ENCODE results near the gene AGRP.

AGRP gene, protein sequence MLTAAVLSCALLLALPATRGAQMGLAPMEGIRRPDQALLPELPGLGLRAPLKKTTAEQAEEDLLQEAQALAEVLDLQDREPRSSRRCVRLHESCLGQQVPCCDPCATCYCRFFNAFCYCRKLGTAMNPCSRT

DNA sequence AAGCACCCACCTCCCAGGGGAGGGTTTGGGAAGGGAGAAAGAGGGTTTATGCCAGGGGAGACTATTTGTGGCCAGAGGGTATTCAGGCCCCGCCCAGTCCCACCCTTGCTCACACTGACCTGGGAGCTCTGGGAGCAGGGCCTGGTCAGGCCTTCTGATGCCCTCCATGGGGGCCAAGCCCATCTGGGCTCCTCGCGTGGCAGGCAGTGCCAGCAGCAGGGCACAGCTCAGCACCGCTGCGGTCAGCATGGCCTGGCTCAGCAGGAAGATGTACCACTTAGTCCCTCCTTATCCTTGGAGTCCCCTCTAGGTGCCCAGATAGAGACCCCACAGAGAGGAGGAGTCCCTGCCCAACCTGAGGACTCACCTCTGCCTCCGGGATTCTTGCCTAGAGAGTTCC, at the start of gene AGRP:
AGRP (minus strand) TSS at position 398 of the 400 bp plus-strand sequence; CDS start at position 249, 149 bp downstream.
- Histone ChIP-seq H3K4me1 (ENCODE audit: control insufficient read depth, insufficient read depth, low read length) (peaks cover 6% of the 10 kb centered on the region; the same call in 1 of the 2 replicates), H3K4me3 (ENCODE audit: low read depth, low read length) (no peak within 1 kb of the TSS), H3K9me3 (ENCODE audit: control insufficient read depth, insufficient read depth, low read depth, low read length) (no peaks in the 10 kb centered on the region), H3K9ac (ENCODE audit: low read length) (no peak within 1 kb of the TSS), H3K27ac (ENCODE audit: low read depth, low read length) (no peak within 1 kb of the TSS), H3K27me3 (ENCODE audit: control insufficient read depth, insufficient read depth, low read length) (peaks cover 19% of the 10 kb centered on the region), H3K36me3 (ENCODE audit: control insufficient read depth, insufficient read depth, low read length) (no peaks in the 10 kb centered on the region)

DNA sequence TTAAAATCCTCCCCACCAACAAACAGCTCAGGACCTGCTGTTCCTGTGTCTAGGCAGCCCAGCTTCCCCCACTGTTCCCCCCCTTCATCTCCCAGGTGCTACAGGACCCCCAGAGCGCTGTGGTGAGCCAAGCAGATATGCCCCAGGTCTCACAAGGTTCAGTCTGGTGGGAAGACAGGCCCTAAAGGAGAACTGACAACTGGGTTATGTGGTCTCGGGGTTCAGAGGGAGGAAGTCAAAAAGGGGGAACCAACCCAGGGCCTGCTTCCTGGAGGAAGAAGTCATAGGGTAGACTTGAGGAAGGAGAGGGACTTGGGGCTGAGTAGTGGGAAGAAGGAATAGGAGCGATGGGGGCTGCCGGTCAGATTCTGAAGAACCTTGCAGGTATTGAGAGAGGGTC, 47.9 kb upstream of the AGRP start:
- peaks cover 20% of the 10 kb centered on the region for H3K4me1 ChIP-seq (ENCODE audit: control insufficient read depth, insufficient read depth, low read length)
- peaks cover 79% of the 10 kb centered on the region for H3K27me3 ChIP-seq (ENCODE audit: control insufficient read depth, insufficient read depth, low read length)
- H3K9me3 ChIP-seq (ENCODE audit: control insufficient read depth, insufficient read depth, low read depth, low read length), result no peaks in the 10 kb centered on the region
- no peak overlapping the region for H3K4me3 ChIP-seq (ENCODE audit: low read depth, low read length)
- no peaks in the 10 kb centered on the region for H3K36me3 ChIP-seq (ENCODE audit: control insufficient read depth, insufficient read depth, low read length)
- no peak overlapping the region for H3K27ac ChIP-seq (ENCODE audit: low read depth, low read length)
- H3K9ac ChIP-seq (ENCODE audit: low read length), result no peak overlapping the region

DNA sequence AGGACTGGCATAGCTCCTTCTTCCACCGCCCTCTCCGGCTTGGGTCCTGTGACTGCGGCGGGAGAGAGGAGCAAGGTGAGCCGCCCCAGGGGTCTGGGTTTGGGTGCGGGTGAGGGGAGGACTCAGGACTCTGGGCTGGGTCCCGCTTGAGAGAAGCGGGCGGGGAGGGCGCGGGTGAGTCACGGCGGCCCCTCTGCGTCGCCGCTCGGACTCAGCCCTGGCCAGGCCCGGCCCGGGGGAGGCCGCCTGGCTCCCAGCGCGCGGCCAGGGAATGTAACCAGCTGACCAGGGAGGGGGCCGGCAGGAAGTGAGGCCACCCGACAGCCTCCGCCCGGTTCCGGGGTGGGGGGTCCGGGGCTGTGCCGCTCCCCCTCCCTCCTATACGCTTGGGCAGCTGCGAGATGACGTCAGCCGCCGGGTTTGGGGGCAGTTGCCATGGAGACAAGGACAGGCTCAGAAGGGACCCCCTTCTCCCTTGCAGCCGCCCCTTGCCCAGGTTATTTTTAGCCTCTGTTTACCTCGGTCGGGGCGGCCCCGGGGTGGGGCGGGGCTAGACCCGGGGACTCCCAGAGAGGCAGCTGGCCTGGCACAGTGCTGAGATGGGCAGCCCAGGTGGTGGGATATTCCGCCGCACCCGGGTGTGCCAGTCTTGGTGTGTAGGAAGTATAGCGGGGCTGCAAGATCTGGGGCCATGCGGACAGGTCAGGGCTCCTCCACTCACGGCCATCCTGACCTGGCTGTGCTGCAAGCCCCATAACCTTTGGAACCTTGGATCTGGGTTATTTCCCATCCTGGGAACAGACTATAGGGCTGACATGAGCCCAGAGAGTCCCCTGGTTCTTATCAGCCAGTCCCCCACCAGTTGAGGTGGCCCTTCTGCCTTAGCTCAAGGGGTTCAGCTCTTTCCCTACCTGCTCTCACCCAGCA, 46.9 kb upstream of the AGRP start:
- peak overlapping the region; percentile 69 for H3K4me3 ChIP-seq (ENCODE audit: low read depth, low read length)
- peaks cover 25% of the 10 kb centered on the region for H3K4me1 ChIP-seq (ENCODE audit: control insufficient read depth, insufficient read depth, low read length)
- H3K9me3 ChIP-seq (ENCODE audit: control insufficient read depth, insufficient read depth, low read depth, low read length), result no peaks in the 10 kb centered on the region
- H3K9ac ChIP-seq (ENCODE audit: low read length), result peak overlapping the region; percentile 69
- H3K27ac ChIP-seq (ENCODE audit: low read depth, low read length), result no peak overlapping the region; the same call in 1 of the 2 replicates
- H3K36me3 ChIP-seq (ENCODE audit: control insufficient read depth, insufficient read depth, low read length), result no peaks in the 10 kb centered on the region
- peaks cover 78% of the 10 kb centered on the region for H3K27me3 ChIP-seq (ENCODE audit: control insufficient read depth, insufficient read depth, low read length)

DNA sequence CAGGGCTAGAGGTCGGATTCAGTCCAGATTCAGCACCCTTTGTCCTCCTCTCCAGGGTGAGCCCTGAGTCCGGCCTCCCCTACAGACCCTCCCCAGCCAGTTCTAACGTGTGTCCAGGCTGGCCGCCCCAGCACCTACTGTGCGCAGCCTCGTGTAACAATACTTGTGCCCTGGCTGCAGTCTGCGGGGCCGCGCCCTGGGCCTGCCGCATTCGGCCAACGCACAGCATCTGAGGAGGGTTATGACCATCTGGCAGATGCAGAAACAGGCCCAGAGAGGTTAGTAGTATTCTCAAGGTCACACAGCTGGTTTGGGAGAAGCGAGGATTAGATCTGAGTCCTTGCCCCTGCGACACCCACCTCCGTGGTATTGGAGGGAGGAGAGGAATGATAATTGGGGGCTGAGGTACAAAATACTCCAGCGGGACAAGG, 46.2 kb upstream of the AGRP start:
- H3K27me3 ChIP-seq (ENCODE audit: control insufficient read depth, insufficient read depth, low read length), result peaks cover 81% of the 10 kb centered on the region
- H3K9me3 ChIP-seq (ENCODE audit: control insufficient read depth, insufficient read depth, low read depth, low read length), result no peaks in the 10 kb centered on the region
- H3K9ac ChIP-seq (ENCODE audit: low read length), result peak overlapping the region; percentile 69
- H3K27ac ChIP-seq (ENCODE audit: low read depth, low read length), result no peak overlapping the region; the same call in 1 of the 2 replicates
- peak overlapping the region; percentile 69 for H3K4me3 ChIP-seq (ENCODE audit: low read depth, low read length)
- H3K36me3 ChIP-seq (ENCODE audit: control insufficient read depth, insufficient read depth, low read length), result no peaks in the 10 kb centered on the region
- peaks cover 25% of the 10 kb centered on the region for H3K4me1 ChIP-seq (ENCODE audit: control insufficient read depth, insufficient read depth, low read length)

DNA sequence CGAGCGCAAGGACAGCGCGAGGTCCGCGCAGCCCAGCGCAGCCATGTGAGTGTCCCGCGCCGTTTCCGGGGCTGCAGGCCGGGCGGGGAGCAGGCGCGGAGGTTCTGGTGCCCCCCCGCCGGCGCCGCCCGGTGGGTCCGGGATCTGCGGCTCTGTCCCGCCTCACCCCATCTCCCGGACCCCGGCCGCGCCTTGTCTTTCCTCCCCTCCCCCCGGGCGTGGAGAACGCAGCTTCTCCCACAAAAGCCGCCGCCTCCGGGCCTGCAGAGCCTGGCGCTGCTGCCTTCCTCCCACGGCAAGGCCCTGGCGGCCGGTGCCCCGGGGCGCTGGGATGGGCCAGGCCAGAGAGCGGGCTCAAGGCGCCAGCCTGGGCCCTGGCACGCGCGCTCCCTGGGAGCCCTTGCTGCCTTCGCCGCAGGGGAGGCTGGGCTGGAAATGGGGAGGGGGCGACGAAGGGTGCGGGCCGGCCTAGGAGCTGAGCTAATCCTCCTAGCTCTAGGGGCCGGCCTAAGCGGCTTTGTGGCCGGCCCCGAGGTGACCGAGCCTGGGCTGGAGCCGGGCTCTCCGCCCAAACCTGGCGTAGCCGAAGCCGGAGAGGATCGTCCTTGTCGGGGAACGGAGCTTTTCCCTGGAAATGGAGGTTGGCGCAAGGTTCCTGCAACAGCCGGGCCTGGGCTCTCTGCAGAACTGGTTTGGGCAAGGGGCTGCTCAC, 45.7 kb upstream of the AGRP start:
- Histone ChIP-seq H3K27me3 (ENCODE audit: control insufficient read depth, insufficient read depth, low read length) (peaks cover 86% of the 10 kb centered on the region), H3K9ac (ENCODE audit: low read length) (peak overlapping the region; percentile 69), H3K36me3 (ENCODE audit: control insufficient read depth, insufficient read depth, low read length) (no peaks in the 10 kb centered on the region), H3K4me1 (ENCODE audit: control insufficient read depth, insufficient read depth, low read length) (peaks cover 25% of the 10 kb centered on the region), H3K4me3 (ENCODE audit: low read depth, low read length) (peak overlapping the region; percentile 69), H3K27ac (ENCODE audit: low read depth, low read length) (no peak overlapping the region; the same call in 1 of the 2 replicates), H3K9me3 (ENCODE audit: control insufficient read depth, insufficient read depth, low read depth, low read length) (no peaks in the 10 kb centered on the region)

DNA sequence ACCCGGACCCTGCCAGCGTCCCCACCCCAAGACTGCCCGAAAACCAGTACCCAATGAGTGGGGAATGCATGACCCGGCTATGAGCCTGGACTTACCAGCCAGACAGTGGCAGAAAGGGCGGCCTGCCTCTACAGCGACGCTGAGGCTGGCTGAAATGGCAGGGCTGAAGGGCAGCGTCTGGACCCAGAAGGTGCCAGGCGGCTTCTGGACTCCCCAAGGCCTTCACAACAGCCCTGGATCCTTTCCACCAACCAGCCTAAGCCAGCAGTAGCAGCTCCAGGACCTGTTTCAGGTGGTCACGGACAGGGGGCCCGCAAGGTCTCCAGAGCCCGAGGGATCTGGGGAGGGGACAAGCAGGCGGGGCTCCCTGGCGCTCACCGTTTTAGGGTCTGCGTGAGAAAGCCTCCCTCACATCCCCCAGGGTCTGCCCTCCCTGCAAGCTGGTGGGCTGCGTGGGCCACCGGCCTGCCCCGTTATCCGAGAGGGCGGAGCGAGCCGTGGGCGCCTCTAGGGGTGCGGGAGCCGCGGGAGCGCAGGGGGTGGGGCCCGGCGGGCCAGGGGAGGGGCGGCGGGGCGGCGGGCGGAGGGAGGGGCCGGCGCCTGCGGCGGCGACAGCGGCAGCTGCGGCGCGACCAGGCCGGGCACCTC, 45.0 kb upstream of the AGRP start, which contains the start of gene RIPOR1:
RIPOR1 (plus strand) TSS at position 608 of the 648 bp plus-strand sequence. CDS start 9,618 bp downstream, outside the sequence.
- Histone ChIP-seq H3K9me3 (ENCODE audit: control insufficient read depth, insufficient read depth, low read depth, low read length) (no peaks in the 10 kb centered on the region), H3K36me3 (ENCODE audit: control insufficient read depth, insufficient read depth, low read length) (no peaks in the 10 kb centered on the region), H3K9ac (ENCODE audit: low read length) (peak within 1 kb of the TSS; percentile 69), H3K4me3 (ENCODE audit: low read depth, low read length) (peak within 1 kb of the TSS; percentile 69), H3K27me3 (ENCODE audit: control insufficient read depth, insufficient read depth, low read length) (peaks cover 88% of the 10 kb centered on the region), H3K4me1 (ENCODE audit: control insufficient read depth, insufficient read depth, low read length) (peaks cover 25% of the 10 kb centered on the region), H3K27ac (ENCODE audit: low read depth, low read length) (no peak within 1 kb of the TSS; the same call in 1 of the 2 replicates)

DNA sequence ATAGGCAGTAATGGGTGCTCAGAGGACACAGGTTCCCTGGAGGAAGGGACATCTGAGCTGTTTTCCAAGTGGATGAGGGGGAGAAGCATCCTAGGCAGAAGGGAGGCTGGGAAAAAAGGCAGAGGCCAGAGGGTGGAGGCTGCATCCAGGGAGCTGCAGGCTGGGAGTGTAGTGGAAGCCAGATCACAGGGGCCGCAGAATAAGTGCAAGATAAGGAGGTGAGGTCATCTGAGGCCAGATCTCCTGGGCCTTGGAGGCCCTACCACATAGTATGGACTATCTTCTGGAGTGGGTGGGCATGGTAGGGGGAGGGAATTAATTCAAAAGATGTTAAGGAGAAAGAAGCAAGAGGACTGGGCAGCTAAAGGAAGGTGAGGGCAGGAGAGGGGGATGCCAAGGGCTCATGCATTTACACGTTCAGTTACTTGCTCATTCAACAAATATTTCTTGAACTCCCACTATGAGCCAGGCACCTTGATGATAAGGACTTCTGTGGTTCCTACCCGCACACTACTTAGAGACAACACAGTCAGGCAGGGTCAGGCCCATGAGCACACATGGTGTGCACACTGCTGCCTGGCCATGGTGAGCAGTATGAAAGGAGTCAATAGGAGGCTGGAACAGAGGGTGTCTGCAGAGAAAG, 42.9 kb upstream of the AGRP start:
- Histone ChIP-seq H3K9ac (ENCODE audit: low read length) (no peak overlapping the region), H3K27ac (ENCODE audit: low read depth, low read length) (no peak overlapping the region), H3K4me3 (ENCODE audit: low read depth, low read length) (no peak overlapping the region), H3K9me3 (ENCODE audit: control insufficient read depth, insufficient read depth, low read depth, low read length) (no peaks in the 10 kb centered on the region), H3K27me3 (ENCODE audit: control insufficient read depth, insufficient read depth, low read length) (peaks cover 72% of the 10 kb centered on the region), H3K36me3 (ENCODE audit: control insufficient read depth, insufficient read depth, low read length) (no peaks in the 10 kb centered on the region), H3K4me1 (ENCODE audit: control insufficient read depth, insufficient read depth, low read length) (peaks cover 25% of the 10 kb centered on the region)

DNA sequence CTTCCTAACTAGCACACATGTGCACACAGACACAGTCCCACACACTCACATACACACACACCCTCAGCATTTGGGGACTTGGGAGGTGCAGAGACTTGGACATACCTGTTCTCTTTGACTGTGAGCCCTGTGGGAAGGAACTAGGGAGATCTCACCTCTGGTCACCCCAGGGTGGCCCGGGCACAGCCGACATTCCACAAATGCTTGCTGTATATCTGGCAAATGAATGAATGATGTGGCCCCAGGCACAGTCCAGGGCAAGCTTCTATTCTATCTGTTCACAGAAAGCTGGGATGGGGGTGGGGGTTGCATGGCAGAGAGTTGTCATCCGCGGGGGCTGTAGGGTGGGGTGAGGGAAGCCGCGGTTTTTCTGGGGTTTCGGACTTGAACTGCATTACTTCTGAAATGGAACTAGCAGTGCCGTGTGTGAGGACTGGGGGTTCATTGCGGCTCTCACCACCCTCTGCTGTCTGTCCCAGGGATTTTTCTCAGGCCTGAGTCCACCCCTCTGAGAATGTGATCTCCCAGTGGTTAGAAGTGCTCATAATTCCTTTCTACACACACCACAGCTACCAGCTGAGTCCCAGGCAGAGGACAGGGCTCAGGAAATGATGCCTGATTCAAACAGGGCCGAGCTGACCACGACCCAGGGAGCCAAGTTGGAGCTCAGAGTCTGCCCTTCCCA, 42.0 kb upstream of the AGRP start:
- Histone ChIP-seq H3K9me3 (ENCODE audit: control insufficient read depth, insufficient read depth, low read depth, low read length) (no peaks in the 10 kb centered on the region), H3K4me3 (ENCODE audit: low read depth, low read length) (no peak overlapping the region), H3K27me3 (ENCODE audit: control insufficient read depth, insufficient read depth, low read length) (peaks cover 63% of the 10 kb centered on the region), H3K9ac (ENCODE audit: low read length) (no peak overlapping the region), H3K27ac (ENCODE audit: low read depth, low read length) (no peak overlapping the region), H3K36me3 (ENCODE audit: control insufficient read depth, insufficient read depth, low read length) (no peaks in the 10 kb centered on the region), H3K4me1 (ENCODE audit: control insufficient read depth, insufficient read depth, low read length) (peaks cover 18% of the 10 kb centered on the region)

DNA sequence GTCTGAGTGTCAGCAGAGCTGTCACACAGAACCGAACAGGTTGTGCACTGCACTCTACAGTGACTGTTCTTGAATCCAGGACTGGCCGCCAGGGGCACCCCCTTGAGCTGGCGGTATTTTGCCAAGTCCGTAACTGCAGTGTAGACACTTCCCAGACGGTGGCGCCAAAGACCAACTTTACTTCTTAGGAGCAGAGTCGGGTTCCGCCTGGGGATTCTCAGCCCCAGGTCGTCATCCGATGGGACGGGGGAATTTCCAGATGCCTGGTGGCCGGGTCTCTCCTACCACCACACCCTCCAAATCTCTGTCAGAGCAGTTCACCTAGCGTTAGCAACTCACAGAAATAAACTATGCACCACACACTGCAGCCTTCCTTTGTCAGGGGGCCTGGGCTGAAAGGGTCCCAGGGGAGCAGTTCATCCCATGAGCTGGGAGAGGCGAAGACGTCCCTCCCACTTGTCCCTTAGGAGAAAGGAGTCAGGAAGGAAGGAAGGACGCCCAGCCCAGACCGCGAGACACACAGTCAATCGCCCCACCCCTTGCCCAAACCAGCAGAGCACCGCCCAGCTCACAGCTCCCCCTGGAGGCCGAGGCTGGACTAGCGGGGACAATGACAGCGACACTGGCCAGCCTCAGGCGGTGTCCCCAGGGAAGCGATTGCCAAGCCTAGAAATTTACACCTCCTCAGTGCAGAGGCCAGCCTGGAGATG, 37.9 kb upstream of the AGRP start:
- H3K27ac ChIP-seq (ENCODE audit: low read depth, low read length), result no peak overlapping the region; the same call in 1 of the 2 replicates
- H3K27me3 ChIP-seq (ENCODE audit: control insufficient read depth, insufficient read depth, low read length), result peaks cover 42% of the 10 kb centered on the region
- H3K9me3 ChIP-seq (ENCODE audit: control insufficient read depth, insufficient read depth, low read depth, low read length), result no peaks in the 10 kb centered on the region
- H3K4me3 ChIP-seq (ENCODE audit: low read depth, low read length), result peak overlapping the region; percentile 72
- peak overlapping the region; percentile 61 for H3K9ac ChIP-seq (ENCODE audit: low read length)
- no peaks in the 10 kb centered on the region for H3K36me3 ChIP-seq (ENCODE audit: control insufficient read depth, insufficient read depth, low read length)
- peaks cover 5% of the 10 kb centered on the region; the same call in 1 of the 2 replicates for H3K4me1 ChIP-seq (ENCODE audit: control insufficient read depth, insufficient read depth, low read length)

Data from HUES6 (cell line).